Calu3 (cell line): ENCODE results near the gene NOD1. TPM values are rescaled to one million over a fixed set of nuclear protein-coding genes. Genes with fewer than 3 reads are reported as not detected.
"Not testable (repeated sequence)": the region's sequence is repeated elsewhere in the genome, so short reads cannot be mapped to it uniquely, and the experiment has no call there.

Experiments
- Bru-seq: library from RNA; stranded (reverse); fragments of 400-500 nt; gene quantifications from one replicate; lab custom pipeline; 2021; lab: Mats Ljungman, UMichigan
- BruChase-seq, 2 experiments: library from RNA; stranded (reverse); fragments of 400-500 nt; gene quantifications; one replicate each; lab custom pipeline; 2021; lab: Mats Ljungman, UMichigan
- BruUV-seq: library from RNA; stranded (reverse); fragments of 400-500 nt; replicated peaks from 2 replicates; lab custom pipeline; 2021; lab: Mats Ljungman, UMichigan
- CTCF ChIA-PET: fragments of 300-600 bp; sonication (Branson Sonifier 250); formaldehyde crosslinking; loops from one replicate; lab custom pipeline; 2022; ENCODE audit warnings: antibody characterized with exemption; lab: Charles Lee
- DNase-seq: peaks from one replicate; pipeline ENCODE4 v3.0.0; 2022
- H3K27ac Mint-ChIP-seq: one replicate; pipeline ENCODE4 v1.8.0; 2022; ENCODE audit warnings: mixed read lengths; ENCODE audit not compliant: unreplicated experiment
- H3K27me3 Mint-ChIP-seq: one replicate; pipeline ENCODE4 v1.8.0; 2022; ENCODE audit warnings: mixed read lengths; ENCODE audit not compliant: unreplicated experiment
- H3K36me3 Mint-ChIP-seq: one replicate; pipeline ENCODE4 v1.8.0; 2022; ENCODE audit warnings: mild to moderate bottlenecking, moderate library complexity, mixed read lengths; ENCODE audit not compliant: insufficient read depth, unreplicated experiment
- H3K4me1 Mint-ChIP-seq: one replicate; pipeline ENCODE4 v1.8.0; 2022; ENCODE audit warnings: mild to moderate bottlenecking, low read depth, mixed read lengths; ENCODE audit not compliant: unreplicated experiment
- H3K4me3 Mint-ChIP-seq: one replicate; pipeline ENCODE4 v1.8.0; 2022; ENCODE audit warnings: mild to moderate bottlenecking, low read depth, moderate library complexity, mixed read lengths; ENCODE audit not compliant: unreplicated experiment
- H3K9me3 Mint-ChIP-seq: one replicate; pipeline ENCODE4 v1.8.0; 2022; ENCODE audit warnings: low read depth, mixed read lengths; ENCODE audit not compliant: unreplicated experiment
- intact Hi-C: fragments of 100-400 bp; cut with micrococcal nuclease; formaldehyde crosslinking; loops from one replicate; pipeline ENCODE4 v1.10.0; 2022; ENCODE audit not compliant: unreplicated experiment
- long read RNA-seq: library from polyadenylated mRNA; stranded (forward); transcript quantifications from one replicate; pipeline ENCODE4 v2.0.0, GENCODE V29; 2022
- total RNA-seq: library from RNA; stranded (reverse); gene quantifications from 2 replicates; pipeline ENCODE4 v1.2.3, GENCODE V29; 2022
- TF ChIP-seq, protein P1 (sequence below): fragments of 200-600 bp; IDR thresholded peaks from one replicate; pipeline ENCODE4 v1.8.0; 2022; ENCODE audit warnings: antibody characterized with exemption; ENCODE audit not compliant: unreplicated experiment

The NOD1 gene, protein sequence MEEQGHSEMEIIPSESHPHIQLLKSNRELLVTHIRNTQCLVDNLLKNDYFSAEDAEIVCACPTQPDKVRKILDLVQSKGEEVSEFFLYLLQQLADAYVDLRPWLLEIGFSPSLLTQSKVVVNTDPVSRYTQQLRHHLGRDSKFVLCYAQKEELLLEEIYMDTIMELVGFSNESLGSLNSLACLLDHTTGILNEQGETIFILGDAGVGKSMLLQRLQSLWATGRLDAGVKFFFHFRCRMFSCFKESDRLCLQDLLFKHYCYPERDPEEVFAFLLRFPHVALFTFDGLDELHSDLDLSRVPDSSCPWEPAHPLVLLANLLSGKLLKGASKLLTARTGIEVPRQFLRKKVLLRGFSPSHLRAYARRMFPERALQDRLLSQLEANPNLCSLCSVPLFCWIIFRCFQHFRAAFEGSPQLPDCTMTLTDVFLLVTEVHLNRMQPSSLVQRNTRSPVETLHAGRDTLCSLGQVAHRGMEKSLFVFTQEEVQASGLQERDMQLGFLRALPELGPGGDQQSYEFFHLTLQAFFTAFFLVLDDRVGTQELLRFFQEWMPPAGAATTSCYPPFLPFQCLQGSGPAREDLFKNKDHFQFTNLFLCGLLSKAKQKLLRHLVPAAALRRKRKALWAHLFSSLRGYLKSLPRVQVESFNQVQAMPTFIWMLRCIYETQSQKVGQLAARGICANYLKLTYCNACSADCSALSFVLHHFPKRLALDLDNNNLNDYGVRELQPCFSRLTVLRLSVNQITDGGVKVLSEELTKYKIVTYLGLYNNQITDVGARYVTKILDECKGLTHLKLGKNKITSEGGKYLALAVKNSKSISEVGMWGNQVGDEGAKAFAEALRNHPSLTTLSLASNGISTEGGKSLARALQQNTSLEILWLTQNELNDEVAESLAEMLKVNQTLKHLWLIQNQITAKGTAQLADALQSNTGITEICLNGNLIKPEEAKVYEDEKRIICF
- 11.7 and 12.0 TPM in 2 replicates for total RNA-seq
- percentile 65 among the genes with signal in this experiment for Bru-seq, nascent RNA
- percentile 53 among the genes with signal in this experiment for BruChase-seq, experiment 1, labeled RNA remaining after a 6-hour chase
- percentile 62 among the genes with signal in this experiment for BruChase-seq, experiment 2, labeled RNA remaining after a 2-hour chase
- long read RNA-seq, partial matches to known transcripts = 3 of 12 reads
- long read RNA-seq, other reads (novel, unspliced or antisense) = 9 of 12 reads

DNA sequence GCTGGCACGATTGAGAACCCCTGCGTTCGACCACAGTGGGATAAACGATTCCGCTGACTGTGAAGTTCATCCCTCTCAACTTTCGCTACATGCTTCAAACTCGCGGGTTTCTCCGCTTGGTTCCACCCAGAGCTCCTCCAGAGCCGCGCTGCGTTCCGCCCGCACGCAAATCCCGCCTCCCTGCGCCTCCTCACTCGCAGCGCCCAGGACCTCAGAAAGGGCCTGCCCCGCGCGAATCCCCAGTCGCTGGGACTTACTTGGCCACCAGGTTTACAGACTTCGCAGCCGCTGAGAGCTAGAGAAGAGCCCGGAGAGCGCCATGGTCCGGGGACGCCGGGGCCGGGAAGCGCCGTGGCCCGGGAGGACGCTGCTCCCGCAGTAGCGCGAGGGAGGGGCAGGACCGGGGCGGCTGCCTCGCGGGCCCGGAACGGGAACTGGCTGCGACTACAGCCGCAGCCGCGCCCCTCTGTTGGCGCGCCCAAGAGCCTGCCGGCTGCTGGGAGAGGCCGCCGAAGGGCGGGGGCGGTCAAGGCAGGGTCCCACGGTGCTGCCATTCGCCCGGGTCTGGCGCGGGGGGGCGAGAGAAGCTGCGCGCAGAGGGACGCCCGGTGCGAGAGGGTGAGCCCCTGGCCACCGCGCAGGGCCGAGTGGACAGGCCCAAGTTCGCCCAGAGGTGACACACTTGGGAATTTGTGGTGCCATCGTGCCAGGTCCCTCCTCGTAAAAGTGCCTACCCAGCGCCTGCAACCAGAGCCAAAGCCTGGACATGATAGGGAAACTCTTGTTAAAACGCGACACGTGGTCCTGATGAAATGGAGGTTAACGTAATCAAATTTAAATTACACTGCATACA lies at the start of gene NOD1:
Gene NOD1 (minus strand): TSS at position 436 of the 853 bp plus-strand sequence. CDS start 21,863 bp downstream, outside the sequence.
- peak; percentile 91 for DNase-seq
- intact Hi-C loops = no loop called here
- Mint-ChIP-seq H3K27ac (peak within 1 kb of the TSS; percentile 57), H3K9me3 (no peaks in the 10 kb centered on the region), H3K4me1 (no peaks in the 10 kb centered on the region), H3K4me3 (no peak within 1 kb of the TSS), H3K36me3 (peaks cover 13% of the 10 kb centered on the region), H3K27me3 (no peaks in the 10 kb centered on the region)
- TF ChIP-seq, protein P1, sequence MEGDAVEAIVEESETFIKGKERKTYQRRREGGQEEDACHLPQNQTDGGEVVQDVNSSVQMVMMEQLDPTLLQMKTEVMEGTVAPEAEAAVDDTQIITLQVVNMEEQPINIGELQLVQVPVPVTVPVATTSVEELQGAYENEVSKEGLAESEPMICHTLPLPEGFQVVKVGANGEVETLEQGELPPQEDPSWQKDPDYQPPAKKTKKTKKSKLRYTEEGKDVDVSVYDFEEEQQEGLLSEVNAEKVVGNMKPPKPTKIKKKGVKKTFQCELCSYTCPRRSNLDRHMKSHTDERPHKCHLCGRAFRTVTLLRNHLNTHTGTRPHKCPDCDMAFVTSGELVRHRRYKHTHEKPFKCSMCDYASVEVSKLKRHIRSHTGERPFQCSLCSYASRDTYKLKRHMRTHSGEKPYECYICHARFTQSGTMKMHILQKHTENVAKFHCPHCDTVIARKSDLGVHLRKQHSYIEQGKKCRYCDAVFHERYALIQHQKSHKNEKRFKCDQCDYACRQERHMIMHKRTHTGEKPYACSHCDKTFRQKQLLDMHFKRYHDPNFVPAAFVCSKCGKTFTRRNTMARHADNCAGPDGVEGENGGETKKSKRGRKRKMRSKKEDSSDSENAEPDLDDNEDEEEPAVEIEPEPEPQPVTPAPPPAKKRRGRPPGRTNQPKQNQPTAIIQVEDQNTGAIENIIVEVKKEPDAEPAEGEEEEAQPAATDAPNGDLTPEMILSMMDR = no peak
- CTCF ChIA-PET = interaction anchor here (0.5 to 1.6 kb wide), 9 partner anchors 9 to 920 kb away, joined by 3 to 7 read pairs (median 4); partner anchors contain the start of gene ZNRF2
- BruUV-seq = TSS peak; percentile 75

DNA sequence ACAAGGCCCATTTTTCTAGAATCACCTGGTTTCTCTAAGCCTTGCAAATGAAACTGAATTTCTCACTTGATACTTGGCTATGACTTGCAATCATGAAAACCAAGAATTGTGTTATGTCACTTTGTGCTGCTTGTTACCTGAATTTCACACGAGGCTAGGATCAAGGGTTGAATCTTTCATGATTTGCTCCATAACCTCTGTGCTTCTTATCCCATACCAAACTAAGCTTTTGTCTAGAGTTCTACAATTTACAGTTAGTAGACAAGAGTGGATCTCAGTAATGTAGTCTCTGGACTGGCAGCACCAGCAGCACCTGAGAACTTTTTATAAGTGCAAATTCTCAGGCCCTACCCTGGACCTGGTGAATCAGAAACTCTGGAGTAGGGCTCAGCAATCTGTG lies 48.7 kb upstream of the NOD1 start:
- BruUV-seq, H3K27me3 Mint-ChIP-seq, H3K4me3 Mint-ChIP-seq, H3K27ac Mint-ChIP-seq, intact Hi-C loops, DNase-seq, H3K9me3 Mint-ChIP-seq, H3K36me3 Mint-ChIP-seq: not testable (repeated sequence)
- CTCF ChIA-PET = interaction anchor here (0.7 kb wide), 1 partner anchor 9 kb away, joined by 3 read pairs; no protein-coding TSS in a partner anchor
- peaks cover 23% of the 10 kb centered on the region for H3K4me1 Mint-ChIP-seq

DNA sequence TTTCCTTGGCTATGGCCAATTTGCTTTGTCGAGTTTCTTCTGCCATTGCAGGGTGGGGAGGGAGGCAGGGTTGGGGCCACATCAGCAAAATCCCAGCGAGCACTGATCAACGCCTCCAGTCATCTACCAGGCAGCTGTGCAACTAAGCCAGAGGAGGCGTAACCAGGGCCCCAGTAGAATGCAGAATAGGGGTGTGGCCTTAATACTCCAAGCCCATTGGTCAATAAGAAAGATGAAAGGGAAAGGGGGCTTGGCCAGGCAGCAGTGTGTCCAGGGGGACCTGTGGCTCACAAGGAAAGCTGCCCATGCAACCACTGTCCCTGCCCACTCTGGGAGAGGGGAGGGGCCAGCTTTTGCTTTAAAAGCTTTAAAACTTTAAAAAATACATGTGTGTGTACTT lies 47.6 kb upstream of the NOD1 start:
- CTCF ChIA-PET = interaction anchor here (0.7 kb wide), 1 partner anchor 30 kb away, joined by 3 read pairs; no protein-coding TSS in a partner anchor
- TF ChIP-seq, protein P1 = no peak
- Mint-ChIP-seq H3K36me3 (no peaks in the 10 kb centered on the region), H3K27ac (no peak overlapping the region), H3K4me3 (no peak overlapping the region), H3K4me1 (peaks cover 32% of the 10 kb centered on the region), H3K9me3 (no peaks in the 10 kb centered on the region), H3K27me3 (no peaks in the 10 kb centered on the region)
- BruUV-seq = no TSS peak
- intact Hi-C loops = no loop called here
- no peak for DNase-seq

DNA sequence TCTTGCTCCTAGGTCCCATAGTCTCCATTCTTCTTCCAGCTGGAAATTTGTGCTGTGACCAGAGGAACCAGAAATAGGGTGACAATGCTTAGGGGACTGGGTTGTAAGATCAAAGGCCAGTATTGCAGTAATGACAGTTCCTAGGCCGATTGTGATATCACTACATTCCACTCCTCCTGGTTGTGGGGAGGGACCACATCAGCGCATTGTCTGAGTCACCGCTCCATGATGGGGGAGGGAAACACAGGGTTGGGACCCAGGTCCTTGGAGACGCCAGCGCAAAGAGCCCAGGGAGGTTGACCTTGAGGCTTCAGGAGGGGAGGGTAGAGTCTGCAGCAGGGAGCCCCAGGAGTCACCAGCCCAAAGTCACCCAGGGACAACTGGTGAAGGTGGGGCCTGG lies 46.8 kb upstream of the NOD1 start:
- Mint-ChIP-seq H3K4me1 (peaks cover 39% of the 10 kb centered on the region), H3K9me3 (no peaks in the 10 kb centered on the region), H3K4me3 (no peak overlapping the region), H3K27ac (no peak overlapping the region), H3K36me3 (peaks cover 5% of the 10 kb centered on the region), H3K27me3 (no peaks in the 10 kb centered on the region)
- CTCF ChIA-PET = no interaction called here
- no TSS peak for BruUV-seq
- DNase-seq = no peak
- TF ChIP-seq, protein P1 = no peak
- intact Hi-C loops = no loop called here
